GM18951 (cell line): ENCODE measurements around the gene ATG16L1.

Experiments used
- POLR2A ChIP-seq: IDR thresholded peaks from 4 replicates; pipeline ENCODE4 v1.6.1; 2011; ENCODE audit warnings: mild to moderate bottlenecking; ENCODE audit not compliant: insufficient read length, insufficient read depth; ENCODE audit errors: extremely low read depth
- in situ Hi-C: fragments of 300-500 bp; cut with MboI; formaldehyde crosslinking; loops from one replicate; pipeline ENCODE4 v1.12.0; 2022; ENCODE audit warnings: low sequenced_read_pairs, mixed read lengths, inconsistent platforms; ENCODE audit not compliant: unreplicated experiment

The ATG16L1 gene

GRCh38 chr2:233342301-233342700, 90.8 kb downstream of the ATG16L1 start:
- in situ Hi-C loops: no loop called here
- no peak for TF ChIP-seq POLR2A

- in situ Hi-C loops: no loop called here
- TF ChIP-seq POLR2A: no peak
Measured at GRCh38 chr2:233343171-233343705, 91.8 kb downstream of the ATG16L1 start.
